GM21529 (cell line): ENCODE data around the gene DDX43.
"Not testable (repeated sequence)": the region's sequence is repeated elsewhere in the genome, so short reads cannot be mapped to it uniquely, and the experiment has no call there.

Experiments used
- ATAC-seq: cut with Tn5 transposase; IDR thresholded peaks from one replicate; pipeline ENCODE4 v1.9.1; 2021; ENCODE audit not compliant: unreplicated experiment

DDX43 gene

DNA sequence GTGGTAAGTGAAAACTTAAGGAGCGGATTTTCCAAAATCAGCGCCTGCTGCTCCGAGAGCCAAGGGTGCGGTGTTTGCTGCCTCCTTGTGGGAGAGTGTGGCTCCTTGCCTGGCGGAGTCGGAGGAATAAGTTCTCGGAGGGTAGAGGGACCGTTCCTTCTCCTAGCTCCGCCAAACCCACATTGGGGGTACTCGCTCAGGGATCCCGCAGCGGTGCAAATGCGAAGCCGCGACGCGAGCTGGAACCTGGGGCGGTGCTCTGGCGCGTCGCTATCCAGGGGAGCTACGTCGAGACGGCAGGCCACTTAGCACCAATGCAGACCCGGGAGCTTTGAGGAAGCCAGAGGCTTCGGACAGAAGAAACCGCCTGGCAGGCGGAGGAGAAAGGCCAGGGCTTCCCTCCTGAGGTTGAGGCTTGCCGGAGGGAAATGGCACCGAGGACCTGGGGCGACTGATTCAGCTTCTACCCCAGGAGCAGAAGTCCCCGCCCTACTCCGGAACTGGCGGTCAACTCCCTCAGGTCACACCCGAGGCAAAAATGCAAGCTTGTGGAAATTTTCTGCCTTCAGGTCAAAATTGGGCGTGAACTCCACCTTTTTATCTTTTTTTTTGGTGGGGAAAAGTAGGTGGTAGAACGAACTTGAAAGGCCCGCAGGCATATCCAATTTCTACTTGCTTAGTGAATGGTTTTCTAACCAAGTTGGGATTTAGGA is 5.7 kb upstream of the DDX43 start:
- peak; percentile 86 for ATAC-seq

GRCh38 chr6:73389854-73390253 is 4.8 kb upstream of the DDX43 start:
- no peak for ATAC-seq

DNA sequence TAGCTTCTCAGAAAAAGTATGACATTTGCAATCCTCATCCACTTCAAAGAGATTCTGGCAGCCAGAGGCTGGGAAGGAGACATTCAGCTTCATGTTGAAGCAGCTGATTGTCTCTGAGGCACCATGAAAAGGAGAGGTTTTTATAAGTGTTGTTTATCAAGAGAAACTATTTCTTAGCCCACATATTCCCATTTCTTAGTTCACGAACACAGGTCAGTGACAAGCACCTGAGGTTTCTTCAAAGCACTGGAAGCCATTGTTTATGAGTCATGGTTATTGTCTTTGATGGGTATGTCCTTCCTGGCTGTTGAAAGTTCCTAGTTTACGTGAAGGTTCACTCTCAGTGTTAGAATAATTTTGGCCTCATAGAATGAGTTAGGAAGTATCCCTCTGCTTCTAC is 3.0 kb upstream of the DDX43 start:
- no peak for ATAC-seq

DNA sequence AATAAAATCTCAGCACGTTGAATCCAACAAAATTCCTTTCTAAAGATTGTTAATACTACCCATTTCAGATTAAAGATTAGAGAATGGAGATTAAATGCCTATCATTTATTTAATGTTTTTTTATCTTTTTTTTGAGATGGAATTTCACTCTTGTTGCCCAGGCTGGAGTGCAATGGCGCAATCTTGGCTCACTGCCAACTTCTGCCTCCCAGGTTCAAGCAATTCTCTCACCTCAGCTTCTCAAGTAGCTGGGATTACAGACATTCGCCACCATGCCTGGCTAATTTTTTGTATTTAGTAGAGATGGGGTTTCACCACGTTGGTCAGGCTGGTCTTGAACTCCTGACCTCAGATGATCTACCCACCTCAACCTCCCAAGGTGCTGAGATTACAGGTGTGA is 2.4 kb upstream of the DDX43 start:
- ATAC-seq, result not testable (repeated sequence)

DNA sequence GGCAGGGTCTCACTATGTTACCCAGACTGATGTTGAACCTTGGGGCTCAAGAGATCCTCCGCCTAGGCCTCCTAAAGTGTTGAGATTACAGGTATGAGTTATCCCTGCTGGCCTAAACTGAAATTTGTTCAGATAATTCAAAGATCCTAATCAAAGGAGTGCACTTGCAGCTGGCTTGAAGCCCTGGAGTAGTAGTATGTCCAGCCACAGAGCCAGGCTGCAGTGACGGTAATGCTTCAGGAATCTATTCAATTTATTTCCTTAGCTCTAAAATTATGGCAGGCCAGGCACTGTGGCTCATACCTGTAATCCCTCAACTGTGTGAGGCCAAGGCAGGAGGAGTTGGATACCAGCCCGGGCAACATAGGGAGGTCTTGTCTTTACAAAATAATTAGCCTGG is 1.4 kb upstream of the DDX43 start:
- ATAC-seq, result no peak

- ATAC-seq, result no peak
These were observed 1.2 kb downstream of the DDX43 start for GRCh38 chr6:73395875-73396274.

- no peak for ATAC-seq
These were observed 6.0 kb downstream of the DDX43 start for GRCh38 chr6:73400656-73401055.

- ATAC-seq, result no peak
These were observed 14.8 kb downstream of the DDX43 start for GRCh38 chr6:73409395-73409794.

GRCh38 chr6:73413102-73413501 is 18.5 kb downstream of the DDX43 start:
- ATAC-seq, result no peak

DNA sequence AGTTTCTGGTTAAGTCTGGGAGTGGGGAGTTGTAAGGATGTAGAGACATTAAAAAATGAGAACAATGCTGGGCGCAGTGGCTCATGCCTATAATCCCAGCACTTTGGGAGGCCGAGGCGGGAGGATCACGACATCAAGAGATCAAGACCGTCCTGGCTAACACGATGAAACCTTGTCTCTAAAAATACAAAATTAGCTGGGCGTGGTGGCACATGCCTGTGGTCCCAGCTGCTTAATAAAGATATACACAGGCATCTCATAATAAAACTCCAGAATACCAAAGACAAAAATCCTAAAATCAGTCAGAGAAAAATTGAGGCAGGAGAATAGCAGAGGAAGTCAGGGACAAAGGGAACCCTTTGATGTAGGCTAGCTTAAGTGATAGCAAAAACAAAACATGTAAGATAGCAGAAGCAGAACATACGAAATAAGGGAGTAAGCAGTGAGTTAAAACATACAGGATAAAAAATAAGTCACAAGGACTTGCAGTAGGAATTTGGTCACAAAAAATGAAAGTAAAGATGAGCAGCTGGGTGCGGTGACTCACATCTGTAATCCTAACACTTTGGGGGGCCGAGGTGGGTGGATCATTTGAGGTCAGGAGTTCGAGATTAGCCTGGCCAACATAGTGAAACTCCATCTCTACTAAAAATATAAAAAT is 23.6 kb downstream of the DDX43 start:
- no peak for ATAC-seq

DNA sequence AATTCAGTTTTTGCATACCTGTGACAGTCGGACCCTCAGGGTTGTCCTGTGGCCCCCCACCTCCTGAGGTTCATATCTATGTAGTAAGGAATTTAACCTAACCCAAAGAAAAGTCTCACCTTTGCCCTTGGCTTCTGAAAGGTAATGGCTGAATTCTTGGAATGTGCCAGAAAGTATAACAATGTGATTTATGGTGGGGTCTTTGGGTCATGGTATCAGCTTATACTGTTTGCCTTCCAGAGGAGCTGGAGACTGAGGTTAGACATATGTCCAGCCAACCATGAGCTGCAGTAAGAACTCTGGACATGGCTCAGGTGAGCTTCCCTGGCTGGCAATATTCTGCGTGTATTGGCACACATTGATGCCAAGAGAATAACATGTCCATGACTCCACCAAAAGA is 26.9 kb downstream of the DDX43 start:
- no peak for ATAC-seq

GRCh38 chr6:73435236-73435635 is 40.6 kb downstream of the DDX43 start:
- ATAC-seq, result no peak

- no peak for ATAC-seq
These were observed 48.9 kb downstream of the DDX43 start for GRCh38 chr6:73443555-73443954.

DNA sequence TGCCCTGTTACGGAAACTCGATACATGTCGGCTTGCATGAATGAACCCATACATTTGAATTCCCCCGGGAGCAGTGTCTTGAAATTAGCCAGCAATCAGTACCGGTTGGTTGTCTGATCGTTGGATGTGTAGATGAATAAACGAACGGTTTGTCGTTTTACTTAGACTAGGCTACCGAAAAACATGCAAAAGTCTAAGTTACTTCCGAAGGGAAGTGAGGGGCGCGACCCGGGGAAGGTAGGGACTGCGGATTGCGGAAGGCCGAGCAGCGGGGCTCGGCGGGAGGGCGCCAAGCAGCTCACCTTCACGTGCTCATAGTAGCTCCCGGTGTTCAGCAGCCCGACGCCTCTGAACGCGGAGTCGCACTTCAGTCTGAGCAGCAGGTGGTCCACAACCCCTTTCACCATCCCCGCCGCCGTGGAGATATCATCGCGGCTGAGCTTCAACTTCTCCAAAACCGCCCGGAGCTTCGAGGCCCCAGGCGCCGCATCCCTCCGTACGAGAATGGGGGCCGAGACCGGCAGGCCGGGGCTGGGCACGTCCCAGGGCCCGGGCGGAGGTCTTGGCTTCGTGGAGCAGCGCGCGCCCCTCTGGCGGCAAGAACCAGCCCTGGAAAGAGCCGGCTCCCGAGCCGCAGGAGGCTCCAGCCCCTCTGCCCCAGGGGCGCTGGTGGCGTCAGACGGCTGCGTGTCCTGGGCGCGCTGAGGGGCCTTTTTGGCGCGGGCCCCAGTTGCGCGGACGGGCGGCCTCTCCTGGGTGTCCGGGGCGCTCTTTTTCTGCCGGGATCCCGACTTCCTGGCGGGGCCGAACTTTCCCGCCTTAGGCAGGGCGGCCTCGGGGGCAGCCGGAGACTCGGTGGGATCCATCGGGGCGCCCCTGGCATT is 56.8 kb downstream of the DDX43 start:
- peak; percentile 47 for ATAC-seq

GRCh38 chr6:73452107-73452461 is 57.5 kb downstream of the DDX43 start, which contains the start of gene CGAS:
TSS of gene CGAS (minus strand) at chr6:73452297. CDS start at chr6:73452181, 116 bp downstream.
- ATAC-seq, result peak; percentile 74

- no peak for ATAC-seq
These were observed 61.4 kb downstream of the DDX43 start for GRCh38 chr6:73455865-73456629.

DNA sequence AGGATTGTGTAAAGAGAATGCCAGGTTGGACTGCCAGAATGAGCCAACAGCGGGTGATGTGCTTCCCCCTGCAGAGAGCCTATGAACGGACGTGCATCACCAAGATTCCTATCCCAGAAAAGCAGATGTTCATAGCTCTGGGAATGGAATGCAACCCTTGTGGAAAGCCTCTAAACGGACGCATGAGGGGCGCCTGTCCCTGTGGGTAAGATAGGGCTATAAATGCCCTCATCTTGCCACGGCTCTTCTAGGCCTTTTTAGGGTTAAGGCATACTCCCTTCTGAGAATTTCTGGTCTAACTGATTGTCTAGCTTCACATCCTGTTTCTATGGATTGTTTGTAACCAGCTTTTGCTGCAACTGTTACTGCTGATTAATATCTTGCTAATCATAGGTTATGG is 64.8 kb downstream of the DDX43 start:
- ATAC-seq, result not testable (repeated sequence)

- no peak for ATAC-seq
These were observed 65.4 kb downstream of the DDX43 start for GRCh38 chr6:73460056-73460455.

DNA sequence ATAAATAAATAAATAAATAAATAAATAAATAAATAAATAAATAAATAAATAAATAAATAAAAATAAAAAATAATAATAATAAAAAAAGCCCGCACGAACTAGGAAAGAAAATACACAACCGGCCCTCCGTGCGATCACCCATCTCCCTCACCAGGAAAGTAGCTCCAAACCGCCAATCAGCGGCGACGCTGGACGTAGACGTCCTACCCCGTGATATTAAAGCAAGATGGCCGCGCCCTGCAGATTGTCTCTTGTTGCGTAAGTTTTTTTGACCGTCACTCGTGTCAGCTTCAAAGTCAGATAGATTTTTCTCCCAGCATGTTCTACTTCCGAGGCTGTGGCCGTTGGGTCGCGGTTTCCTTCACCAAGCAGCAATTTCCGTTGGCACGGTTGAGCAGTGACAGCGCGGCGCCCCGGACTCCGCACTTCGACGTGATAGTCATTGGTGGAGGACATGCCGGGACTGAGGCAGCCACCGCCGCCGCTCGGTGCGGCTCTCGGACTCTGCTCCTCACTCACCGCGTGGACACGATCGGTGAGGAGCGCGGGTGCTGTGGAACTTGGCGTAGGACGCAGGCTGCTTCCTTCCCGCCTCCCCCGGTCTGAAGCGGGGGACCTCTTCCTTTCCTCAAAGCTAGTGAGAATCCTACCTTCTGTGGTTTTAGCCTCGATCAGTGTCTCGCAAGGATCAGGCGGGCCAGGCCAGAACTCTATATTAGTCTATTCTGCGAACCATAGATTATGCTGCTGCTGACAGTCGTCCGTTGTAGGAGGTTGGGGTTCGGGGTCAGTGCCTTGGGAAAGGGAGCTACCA is 67.1 kb downstream of the DDX43 start, which contains the start of gene MTO1:
TSS of gene MTO1 (plus strand) at position 201 of the 814 bp plus-strand sequence. CDS start at position 319, 118 bp downstream.
- peak; percentile 98 for ATAC-seq
